Activated T-helper 1 cell treated with Interleukin-2 at 50 U/mL for 16 hours (primary cell): ENCODE data around the gene SF3A2.

Experiments used
- DNase-seq: peaks from one replicate; pipeline ENCODE4 v3.0.0-alpha.2; 2020; ENCODE audit warnings: low read depth

SF3A2 gene

DNA sequence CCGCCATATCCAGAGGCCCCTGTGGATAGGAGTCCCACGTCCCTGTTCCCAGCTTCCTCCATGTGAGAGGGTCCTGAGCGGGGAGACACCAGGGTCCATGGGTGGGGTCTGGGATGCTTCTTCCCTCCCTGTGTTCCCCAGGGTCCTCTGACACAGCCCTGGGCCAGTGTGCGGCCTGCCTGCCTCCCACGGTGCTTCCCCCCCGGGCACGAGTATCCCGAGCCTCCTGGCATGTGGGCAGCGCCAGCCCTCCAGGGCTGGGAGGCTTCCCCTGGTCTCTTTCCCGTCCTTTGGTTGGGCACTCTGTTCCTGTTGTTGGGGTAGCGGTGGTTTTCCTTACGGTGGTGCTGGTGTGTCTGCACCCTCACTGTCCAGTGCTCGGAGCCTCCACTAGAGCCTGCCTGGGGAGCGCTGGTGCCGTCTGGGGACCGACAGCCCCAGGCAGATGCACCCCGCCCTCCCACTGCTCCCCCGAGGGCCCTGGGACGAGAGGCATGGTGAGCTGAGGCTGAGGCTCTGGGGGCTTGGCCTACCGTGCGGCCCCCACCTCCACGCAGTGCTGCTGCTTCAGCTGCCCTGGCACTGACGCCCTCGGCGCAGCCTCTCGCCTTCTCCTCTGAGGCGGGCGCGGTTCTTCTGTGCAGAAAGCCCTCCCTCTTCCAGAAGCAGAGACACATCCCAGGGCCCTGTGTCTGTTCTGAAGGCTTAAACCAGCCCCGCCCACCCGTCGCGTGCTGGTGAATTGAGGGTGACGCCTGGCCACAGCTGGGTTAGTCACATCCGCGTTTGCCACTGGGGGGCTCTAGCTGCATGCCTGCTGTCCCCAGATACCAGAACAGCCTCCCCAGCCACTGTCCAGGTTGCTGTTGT, 28.4 kb upstream of the SF3A2 start:
- DNase-seq: no peak

DNA sequence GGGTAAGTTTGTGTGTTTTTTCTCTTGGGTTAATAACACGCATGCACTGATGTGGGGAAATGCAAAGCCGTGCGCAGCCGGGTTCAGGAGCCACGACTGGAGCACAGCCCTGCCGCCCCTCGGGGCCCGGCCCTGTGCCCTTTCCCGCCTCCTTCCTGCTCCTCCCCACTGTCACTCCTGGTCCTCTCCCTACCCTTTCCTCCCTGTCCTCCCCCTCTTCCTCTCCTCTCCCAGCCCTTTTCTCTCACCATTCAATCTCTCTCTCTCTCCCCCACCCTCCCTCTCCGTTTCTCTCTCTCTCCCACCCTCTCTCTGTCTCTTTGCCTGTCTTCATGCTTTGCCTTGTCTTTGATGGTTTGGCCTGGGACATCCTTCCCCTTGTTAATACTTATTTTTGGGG, 27.6 kb upstream of the SF3A2 start:
- no peak for DNase-seq

DNA sequence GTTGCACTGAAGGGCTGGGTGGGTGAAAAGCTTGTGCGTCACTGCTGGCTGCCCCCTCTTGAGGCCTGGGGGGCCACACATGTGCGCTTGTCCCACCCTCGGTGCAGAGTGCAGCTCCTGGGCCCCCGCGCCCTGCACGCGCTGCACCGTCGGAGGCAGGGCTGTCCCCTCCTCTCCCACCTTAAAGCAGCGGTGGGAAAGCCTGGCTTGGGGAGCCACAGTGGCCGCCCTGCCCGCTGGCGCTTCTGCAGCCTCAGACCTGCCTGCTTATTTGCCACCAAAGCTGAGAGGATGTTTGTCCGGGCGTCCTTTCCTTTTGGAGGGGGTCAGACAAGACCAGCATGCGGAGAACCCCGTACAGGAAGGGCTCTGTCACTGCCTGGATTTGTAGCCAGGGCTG, 27.2 kb upstream of the SF3A2 start:
- no peak for DNase-seq

DNA sequence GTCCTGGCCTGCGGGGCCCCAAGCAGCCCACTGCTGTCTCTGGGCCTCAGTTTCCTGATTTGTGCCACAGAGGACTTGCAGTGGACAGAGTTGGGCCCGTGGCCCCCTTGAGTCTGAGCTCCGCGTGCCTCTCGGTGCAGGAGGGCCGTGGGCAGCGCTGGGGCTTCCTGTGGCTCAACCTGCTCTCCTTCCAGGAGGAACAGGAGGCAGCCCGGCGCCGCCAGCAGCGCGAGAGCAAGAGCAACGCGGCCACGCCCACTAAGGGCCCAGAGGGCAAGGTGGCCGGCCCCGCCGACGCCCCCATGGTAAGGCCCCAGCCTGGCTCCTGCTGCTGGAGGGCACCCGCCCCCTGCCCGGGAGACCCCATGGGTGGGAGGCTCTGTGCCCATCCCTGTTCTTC, 26.4 kb upstream of the SF3A2 start:
- no peak for DNase-seq

DNA sequence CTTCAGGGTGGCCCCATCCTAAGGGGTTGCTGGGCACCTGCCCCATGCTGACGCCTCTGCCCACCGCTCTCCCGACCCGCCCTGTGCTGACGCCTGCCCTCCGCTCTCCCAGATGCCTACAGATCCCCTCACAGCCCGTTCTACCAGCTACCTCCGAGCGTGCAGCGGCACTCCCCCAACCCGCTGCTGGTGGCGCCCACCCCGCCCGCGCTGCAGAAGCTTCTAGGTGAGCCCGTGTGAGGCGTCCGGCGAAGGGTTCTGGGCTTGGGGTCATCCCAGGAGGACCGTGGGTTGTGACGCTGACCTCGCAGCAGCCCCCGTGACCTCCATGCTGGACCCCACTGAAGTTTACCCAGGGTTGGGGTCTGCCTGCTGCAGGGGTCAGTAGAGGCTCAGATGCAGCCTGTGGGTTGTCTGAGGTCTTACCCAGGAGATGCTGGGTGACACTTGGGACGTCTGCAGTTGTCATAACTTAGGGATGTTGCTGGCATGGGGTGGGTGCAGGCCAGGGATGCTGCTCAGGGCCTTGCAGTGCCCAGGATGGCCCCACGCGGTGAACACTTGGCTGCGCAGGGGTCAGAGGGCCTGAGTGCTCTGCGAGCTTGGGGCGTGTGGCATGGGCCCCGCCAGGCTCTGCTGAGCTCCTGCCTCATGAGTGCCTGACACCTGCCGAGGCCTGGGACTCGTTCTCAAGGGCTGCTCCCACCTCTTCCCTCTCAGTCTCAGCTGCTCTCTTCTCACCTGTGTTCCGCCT, 25.5 kb upstream of the SF3A2 start:
- DNase-seq: no peak

DNA sequence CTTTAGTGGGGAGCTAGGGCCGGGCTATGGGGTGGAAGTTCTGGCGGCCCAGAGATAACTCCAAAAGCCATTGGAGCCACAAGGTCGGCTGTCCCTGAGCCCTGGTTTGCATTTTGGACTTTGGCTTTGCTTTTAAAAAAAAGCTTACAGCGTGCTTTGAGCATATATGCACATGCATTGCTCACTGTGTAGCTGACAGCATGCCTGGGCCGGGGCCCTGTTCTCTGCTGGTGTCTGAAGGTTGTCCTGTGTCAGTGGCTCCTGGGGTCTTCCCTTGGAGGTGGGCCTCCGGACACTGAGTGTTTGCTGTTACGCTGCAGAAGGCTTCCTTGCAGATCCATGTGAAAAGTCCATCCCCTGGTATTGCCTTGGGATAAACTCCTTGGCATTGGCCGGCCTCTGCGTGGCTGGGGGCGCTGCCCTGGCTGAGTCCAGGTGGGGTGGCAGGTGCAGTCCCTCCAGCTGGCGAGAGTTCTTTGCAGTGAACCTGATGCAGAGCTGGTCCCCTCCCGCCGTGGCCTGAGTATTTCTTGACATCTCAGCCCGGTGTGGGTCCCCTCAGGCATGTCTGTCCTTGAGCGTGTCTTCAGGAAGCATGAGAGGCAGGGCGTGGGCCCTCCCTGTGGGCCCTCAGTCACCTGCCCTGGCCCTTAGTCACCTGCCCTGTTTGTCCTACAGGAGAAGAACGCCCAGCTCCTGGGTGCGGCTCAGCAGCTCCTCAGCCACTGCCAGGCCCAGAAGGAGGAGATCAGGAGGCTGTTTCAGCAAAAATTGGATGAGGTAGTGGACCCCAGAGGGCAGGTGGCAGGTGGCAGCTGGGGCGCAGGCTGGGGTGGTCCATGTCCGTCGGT, 23.5 kb upstream of the SF3A2 start:
- DNase-seq: no peak

DNA sequence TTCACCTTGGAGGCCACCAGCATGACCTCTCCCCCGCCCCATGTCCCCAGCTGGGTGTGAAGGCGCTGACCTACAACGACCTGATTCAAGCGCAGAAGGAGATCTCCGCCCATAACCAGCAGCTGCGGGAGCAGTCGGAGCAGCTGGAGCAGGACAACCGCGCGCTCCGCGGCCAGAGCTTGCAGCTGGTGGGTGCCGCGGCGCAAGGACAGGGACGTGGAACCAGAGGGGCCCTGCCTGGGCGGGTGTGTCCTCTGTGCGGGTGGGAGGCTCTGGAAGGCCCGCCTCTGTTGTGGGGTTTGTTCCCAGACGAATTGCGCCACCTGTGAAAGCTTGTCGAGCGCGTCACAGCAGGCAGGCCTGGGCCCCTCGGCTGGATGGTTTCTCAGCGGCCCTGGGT, 22.8 kb upstream of the SF3A2 start:
- DNase-seq: no peak

DNA sequence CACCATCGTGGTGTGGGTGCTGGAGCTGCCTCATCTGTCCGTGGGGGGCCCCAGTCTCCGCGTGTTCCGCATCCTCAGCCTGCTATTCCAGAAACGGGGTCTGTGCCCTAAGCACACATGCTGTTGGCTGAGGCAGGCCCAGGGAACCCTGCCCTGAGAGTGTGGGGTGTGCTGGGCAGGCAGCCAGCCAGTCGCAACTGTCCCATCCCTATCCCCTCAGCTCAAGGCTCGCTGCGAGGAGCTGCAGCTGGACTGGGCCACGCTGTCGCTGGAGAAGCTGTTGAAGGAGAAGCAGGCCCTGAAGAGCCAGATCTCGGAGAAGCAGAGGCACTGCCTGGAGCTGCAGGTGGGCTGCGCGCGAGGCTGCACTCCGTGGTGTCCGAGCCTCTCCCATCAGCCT, 22.4 kb upstream of the SF3A2 start:
- DNase-seq: no peak

DNA sequence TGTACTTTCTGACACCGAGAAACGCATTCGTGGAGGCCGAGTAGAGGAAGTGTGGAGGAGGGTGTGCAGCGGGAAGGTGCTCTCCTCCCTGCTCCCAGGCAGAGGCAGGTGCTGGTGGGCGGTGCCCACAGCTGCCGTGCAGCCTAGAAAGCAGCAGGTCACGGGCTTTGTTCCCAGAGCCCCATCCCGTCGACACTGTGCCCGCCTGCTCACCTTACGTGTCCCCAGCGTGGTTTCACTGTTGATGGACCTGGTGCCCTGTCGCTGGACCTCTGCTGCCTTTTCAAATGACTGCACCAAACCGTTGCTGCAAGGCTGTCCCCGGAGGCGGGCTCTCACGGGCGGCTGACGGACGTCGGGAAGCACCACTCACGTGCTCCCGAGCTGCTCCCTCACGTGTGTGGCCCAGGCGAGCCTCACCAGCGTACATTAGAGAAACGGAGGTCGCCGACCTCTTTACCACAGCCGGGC, 21.3 kb upstream of the SF3A2 start:
- peak; percentile 20 for DNase-seq

DNA sequence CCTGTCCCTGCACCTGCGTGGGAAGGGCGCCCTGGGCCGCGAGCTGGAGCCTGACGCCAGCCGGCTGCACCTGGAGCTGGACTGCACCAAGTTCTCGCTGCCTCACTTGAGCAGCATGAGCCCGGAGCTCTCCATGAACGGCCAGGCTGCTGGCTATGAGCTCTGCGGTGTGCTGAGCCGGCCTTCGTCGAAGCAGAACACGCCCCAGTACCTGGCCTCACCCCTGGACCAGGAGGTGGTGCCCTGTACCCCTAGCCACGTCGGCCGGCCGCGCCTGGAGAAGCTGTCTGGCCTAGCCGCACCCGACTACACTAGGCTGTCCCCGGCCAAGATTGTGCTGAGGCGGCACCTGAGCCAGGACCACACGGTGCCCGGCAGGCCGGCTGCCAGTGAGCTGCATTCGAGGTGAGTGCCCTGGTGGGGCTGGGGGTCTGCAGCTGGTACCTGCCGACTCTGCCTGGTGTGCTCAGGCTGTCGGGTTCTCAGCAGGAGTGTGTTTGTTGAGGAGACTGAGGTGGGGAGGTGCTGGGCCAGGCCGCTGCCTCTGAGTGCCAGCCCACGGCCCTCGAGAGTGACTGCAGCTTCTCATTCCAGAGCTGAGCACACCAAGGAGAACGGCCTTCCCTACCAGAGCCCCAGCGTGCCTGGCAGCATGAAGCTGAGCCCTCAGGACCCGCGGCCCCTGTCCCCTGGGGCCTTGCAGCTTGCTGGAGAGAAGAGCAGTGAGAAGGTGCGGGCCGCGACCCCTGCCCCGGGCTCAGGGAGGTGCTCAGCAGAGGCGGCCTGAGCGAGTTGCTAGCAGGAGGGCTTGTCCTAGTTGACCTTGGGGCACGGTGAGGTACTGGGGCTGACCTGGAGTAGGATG, 20.0 kb upstream of the SF3A2 start:
- no peak for DNase-seq

DNA sequence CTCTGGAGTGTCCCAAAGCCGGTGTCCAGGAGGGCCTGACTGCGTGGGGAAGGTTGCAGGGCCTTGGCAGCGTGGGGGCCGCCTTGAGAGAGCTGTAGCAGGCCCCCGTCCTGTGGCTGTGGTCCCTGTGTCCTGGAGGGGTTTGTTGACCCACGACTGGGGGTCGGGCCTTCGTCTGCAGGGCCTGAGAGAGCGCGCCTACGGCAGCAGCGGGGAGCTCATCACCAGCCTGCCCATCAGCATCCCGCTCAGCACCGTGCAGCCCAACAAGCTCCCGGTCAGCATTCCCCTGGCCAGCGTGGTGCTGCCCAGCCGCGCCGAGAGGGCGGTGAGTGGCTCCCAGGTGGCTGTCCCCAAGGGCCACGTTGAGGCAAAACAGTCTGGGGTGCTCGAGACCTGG, 19.0 kb upstream of the SF3A2 start:
- no peak for DNase-seq

DNA sequence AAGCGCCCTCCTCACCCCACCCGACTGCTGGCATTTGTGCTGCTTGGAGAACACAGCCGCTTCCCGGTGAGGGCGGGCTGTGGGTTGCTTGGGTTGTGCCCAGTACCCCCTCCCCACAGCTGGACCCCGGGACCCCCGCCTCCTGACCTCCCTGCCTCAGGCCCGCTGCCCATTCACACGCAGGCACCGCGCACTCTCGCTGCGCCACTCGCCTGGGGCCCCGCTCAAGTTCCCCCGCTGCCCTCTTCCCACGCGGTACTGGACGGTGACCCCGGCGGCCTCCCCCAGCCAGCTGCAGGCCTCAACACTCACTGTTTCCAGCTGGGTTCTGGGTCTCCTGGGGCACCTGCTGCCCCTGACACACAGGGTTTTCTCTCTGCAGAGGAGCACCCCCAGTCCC, 16.9 kb upstream of the SF3A2 start:
- no peak for DNase-seq

DNA sequence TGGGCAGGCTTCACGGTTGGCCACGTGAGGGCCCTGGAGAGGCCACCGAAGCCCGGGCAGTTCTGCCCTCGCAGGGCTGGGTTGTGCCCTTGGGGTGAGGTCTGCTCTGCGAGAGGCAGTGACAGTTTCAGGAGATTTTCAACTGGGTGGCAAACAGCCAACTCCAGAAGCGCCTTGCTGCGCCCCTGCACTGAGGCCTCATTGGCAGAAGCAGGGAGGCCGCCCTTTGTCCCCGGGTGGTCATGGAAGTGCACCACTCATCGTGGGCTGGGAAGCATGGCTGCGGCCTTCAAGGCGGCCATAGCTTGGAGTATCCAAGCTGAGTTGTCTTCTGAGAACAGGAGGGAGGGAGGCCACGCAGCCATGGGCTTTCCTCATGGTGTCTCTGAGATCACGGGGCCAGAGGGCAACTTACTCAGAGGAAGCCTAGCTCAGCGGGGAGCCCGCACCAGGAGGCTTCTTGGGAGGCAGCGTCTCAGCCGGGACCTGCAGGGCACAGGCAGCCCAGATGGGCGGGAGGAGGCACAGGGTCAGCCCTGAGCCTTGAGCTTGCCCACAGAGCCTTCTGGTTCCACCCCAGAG, 15.3 kb upstream of the SF3A2 start:
- DNase-seq: no peak

DNA sequence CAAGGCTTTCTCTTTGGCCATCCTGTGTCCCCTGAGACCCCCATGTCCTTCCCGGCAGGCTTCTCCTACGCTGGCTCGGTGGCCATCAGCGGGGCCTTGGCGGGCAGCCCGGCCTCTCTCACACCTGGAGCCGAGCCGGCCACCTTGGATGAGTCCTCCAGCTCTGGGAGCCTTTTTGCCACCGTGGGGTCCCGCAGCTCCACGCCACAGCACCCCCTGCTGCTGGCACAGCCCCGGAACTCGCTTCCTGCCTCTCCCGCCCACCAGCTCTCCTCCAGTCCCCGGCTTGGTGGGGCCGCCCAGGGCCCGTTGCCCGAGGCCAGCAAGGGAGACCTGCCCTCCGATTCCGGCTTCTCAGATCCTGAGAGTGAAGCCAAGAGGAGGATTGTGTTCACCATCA, 14.7 kb upstream of the SF3A2 start:
- DNase-seq: no peak

DNA sequence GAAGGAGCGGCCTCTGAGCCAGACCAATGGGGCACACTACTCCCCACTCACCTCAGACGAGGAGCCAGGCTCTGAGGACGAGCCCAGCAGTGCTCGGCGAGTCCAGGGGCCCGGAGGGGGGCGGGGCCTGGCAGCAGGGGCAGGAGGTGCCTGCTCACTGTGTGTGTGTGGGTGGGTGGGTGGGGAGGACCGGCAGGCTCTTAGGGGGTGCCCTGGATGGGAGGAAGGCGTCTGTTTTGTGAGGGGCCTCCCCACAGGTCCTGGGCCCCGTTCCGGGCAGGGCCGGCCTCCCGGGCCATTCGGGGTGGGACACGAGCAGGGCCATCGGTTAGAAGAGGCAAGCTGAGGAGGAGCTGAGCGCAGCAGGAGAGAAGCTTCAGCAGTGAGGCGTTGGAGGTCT, 13.2 kb upstream of the SF3A2 start:
- no peak for DNase-seq

DNA sequence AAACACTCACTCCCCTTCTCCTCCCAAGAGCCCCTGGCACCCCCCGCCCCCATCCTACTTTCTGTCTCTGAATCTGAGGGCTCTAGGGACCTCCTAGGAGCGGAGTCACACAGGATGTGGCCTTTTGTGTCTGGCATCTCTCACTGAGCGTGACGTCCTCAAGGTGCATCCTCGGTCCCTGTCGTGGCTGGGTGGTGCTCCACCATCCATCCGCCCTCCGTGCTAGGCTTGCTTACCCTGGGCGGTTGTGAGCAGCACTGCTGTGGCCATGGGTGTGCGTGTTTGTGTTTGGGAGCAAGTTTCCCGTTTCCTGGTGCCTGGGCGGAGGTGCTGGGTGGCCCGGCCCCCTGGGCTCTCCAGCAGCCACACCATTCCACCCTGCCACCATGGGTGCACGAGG, 12.7 kb upstream of the SF3A2 start:
- no peak for DNase-seq

DNA sequence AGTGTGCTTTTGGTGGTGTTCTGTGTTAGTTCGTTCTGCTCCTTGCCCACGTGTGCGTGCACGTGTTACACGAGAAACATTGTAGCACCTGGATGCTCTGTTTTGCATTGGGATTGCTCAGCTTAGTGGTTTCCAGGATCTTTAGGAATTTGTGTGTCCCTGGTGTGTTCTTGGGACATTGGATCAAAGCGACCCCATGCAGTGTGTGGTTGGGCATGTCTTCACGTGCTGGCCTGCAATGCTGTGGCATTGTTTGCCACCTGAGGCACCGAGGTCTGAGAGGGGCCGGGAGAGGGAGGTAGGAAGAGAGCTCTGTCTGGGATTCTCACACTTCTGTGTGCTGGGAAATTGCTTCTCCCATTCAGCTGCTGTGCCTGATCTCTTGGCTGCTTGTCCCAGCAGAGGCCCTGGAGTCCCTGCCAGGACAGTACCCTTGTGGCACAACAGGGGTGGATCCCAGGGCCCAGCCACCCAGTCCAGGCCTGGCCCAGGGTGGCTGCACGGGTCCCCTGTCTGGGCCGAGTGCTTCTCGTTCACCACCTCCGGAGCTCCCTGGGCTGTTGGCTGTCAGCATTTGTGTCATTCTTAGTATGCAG, 11.8 kb upstream of the SF3A2 start:
- no peak for DNase-seq

DNA sequence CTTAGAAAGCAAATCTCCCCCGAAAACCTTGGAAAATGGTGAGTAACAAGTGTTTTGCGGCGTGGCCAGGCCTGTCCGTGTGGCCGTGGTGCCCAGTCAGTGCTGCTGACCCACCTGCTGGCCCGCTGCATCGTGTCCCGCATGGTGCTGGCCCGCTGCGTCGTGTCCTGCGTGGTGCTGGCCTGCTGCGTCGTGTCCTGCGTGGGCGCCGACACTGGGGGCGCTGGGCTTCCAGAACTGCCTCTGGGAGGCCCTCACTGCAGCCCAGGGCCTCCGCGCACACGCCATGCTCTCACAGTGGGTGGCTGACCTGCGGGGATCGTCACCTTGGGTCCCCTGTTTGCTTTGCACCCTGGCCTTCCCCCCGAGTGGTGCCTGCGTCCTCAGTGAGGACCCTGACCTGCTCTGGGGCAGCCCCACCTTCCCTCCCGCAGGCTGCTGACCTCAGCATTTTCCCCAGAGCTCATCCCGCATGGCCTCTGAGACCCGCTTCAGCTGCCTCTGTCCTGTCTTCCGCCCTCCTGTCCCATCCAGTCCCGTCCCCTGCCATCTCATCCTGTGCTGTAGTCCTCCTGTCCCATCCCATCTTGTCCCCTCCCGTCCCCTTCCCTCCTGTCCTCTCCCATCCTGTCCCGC, 11.1 kb upstream of the SF3A2 start:
- DNase-seq: no peak

DNA sequence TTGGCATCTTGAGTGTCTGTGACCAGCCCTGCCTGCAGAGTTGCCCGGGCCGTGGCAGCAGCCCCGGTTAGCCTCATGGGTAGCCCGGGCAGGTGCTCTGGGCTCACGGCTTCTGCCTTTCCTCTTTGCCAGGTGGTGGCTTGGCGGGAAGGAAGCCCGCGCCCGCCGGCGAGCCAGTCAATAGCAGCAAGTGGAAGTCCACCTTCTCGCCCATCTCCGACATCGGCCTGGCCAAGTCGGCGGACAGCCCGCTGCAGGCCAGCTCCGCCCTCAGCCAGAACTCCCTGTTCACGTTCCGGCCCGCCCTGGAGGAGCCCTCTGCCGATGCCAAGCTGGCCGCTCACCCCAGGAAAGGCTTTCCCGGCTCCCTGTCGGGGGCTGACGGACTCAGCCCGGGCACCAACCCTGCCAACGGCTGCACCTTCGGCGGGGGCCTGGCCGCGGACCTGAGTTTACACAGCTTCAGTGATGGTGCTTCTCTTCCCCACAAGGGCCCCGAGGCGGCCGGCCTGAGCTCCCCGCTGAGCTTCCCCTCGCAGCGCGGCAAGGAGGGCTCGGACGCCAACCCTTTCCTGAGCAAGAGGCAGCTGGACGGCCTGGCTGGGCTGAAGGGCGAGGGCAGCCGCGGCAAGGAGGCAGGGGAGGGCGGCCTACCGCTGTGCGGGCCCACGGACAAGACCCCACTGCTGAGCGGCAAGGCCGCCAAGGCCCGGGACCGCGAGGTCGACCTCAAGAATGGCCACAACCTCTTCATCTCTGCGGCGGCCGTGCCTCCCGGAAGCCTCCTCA, 10.4 kb upstream of the SF3A2 start:
- no peak for DNase-seq
